HL-60 (cell line): ENCODE data around the gene LRIT1.

Experiments
- TF ChIP-seq, protein P1 (sequence below): IDR thresholded peaks from one replicate; pipeline ENCODE4 v1.5.1; 2011; ENCODE audit warnings: low read length, control low read depth, inconsistent platforms; ENCODE audit not compliant: insufficient read depth
- TF ChIP-seq, protein P2 (sequence below): IDR thresholded peaks from 2 replicates; pipeline ENCODE4 v1.6.1; 2012; ENCODE audit warnings: low read depth; ENCODE audit not compliant: insufficient replicate concordance

DNA sequence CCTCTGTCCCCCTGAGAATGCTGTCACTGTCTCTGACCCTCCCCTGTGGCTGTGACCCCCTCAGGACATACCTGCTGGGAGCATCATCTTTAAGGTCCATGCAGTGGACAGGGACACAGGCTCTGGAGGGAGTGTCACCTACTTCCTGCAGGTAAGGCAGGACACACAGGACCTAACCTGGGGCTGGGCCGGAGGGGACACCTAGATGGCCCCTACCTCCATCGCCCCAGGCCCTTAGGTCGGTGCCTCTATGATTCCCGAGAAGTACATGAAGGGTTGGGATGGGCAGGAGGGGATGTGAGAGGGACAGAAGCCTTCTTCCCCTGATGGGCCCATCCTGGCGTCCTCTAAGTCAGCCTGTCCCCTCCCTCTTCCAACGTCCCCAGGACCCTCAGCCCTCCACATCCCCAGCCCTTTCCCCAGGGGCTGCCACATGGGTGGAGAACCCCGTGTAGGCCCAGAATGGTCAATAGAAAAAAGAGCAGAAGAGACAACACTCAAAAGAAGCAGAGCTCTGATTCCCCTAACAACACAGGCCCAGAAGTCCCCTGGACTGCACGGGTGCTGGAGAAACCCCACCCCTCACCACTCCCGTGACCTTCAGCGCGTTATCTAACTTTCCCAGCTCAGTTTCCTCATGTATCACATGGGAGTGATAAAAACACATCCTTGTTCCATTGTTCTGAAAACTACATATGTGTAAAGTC is 40.7 kb downstream of the LRIT1 start:
- TF ChIP-seq, protein P1, sequence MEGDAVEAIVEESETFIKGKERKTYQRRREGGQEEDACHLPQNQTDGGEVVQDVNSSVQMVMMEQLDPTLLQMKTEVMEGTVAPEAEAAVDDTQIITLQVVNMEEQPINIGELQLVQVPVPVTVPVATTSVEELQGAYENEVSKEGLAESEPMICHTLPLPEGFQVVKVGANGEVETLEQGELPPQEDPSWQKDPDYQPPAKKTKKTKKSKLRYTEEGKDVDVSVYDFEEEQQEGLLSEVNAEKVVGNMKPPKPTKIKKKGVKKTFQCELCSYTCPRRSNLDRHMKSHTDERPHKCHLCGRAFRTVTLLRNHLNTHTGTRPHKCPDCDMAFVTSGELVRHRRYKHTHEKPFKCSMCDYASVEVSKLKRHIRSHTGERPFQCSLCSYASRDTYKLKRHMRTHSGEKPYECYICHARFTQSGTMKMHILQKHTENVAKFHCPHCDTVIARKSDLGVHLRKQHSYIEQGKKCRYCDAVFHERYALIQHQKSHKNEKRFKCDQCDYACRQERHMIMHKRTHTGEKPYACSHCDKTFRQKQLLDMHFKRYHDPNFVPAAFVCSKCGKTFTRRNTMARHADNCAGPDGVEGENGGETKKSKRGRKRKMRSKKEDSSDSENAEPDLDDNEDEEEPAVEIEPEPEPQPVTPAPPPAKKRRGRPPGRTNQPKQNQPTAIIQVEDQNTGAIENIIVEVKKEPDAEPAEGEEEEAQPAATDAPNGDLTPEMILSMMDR: no peak
- TF ChIP-seq, protein P2, sequence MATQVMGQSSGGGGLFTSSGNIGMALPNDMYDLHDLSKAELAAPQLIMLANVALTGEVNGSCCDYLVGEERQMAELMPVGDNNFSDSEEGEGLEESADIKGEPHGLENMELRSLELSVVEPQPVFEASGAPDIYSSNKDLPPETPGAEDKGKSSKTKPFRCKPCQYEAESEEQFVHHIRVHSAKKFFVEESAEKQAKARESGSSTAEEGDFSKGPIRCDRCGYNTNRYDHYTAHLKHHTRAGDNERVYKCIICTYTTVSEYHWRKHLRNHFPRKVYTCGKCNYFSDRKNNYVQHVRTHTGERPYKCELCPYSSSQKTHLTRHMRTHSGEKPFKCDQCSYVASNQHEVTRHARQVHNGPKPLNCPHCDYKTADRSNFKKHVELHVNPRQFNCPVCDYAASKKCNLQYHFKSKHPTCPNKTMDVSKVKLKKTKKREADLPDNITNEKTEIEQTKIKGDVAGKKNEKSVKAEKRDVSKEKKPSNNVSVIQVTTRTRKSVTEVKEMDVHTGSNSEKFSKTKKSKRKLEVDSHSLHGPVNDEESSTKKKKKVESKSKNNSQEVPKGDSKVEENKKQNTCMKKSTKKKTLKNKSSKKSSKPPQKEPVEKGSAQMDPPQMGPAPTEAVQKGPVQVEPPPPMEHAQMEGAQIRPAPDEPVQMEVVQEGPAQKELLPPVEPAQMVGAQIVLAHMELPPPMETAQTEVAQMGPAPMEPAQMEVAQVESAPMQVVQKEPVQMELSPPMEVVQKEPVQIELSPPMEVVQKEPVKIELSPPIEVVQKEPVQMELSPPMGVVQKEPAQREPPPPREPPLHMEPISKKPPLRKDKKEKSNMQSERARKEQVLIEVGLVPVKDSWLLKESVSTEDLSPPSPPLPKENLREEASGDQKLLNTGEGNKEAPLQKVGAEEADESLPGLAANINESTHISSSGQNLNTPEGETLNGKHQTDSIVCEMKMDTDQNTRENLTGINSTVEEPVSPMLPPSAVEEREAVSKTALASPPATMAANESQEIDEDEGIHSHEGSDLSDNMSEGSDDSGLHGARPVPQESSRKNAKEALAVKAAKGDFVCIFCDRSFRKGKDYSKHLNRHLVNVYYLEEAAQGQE: no peak
